PC-9 (cell line): Measurements from ENCODE around the gene KASH5. TPM values are rescaled to one million over a fixed set of nuclear protein-coding genes. Genes with fewer than 3 reads are reported as not detected.

ENCODE experiments used
- BruUV-seq: library from RNA; stranded (reverse); fragments of 400-500 nt; replicated peaks from 2 replicates; lab custom pipeline; 2021; lab: Mats Ljungman, UMichigan
- CTCF ChIA-PET: fragments of 300-600 bp; sonication (Branson Sonifier 250); formaldehyde crosslinking; loops from one replicate; lab custom pipeline; 2022; ENCODE audit warnings: antibody characterized with exemption; lab: Charles Lee
- POLR2A ChIA-PET: fragments of 300-600 bp; sonication (Branson Sonifier 250); formaldehyde crosslinking; loops from one replicate; lab custom pipeline; 2022; ENCODE audit warnings: antibody characterized with exemption; ENCODE audit not compliant: unreplicated experiment; lab: Charles Lee
- DNase-seq, 2 experiments: peaks; one replicate each; pipeline versions ENCODE4 v3.0.0 to v3.0.0-alpha.2; 2015 to 2022; ENCODE audit warnings: mixed read lengths in 1 of 2
- H2AFZ ChIP-seq: fragments of 200-600 bp; sonication (generic); 2 replicates; pipeline ENCODE4 v1.8.1; 2017; ENCODE audit warnings: antibody characterized with exemption
- H3F3A ChIP-seq: fragments of 200-600 bp; sonication (generic); 2 replicates; pipeline ENCODE4 v1.8.1; 2017; ENCODE audit warnings: antibody characterized with exemption, mild to moderate bottlenecking, low read depth; ENCODE audit not compliant: insufficient read depth
- H3K27ac ChIP-seq: fragments of 200-600 bp; sonication (generic); 2 replicates; pipeline ENCODE4 v1.6.1; 2016; ENCODE audit warnings: mixed run types
- H3K27me3 ChIP-seq: fragments of 200-600 bp; sonication (generic); 2 replicates; pipeline ENCODE4 v1.6.1; 2016; ENCODE audit warnings: low read depth, mixed run types; ENCODE audit not compliant: insufficient read depth
- H3K36me3 ChIP-seq: fragments of 200-600 bp; sonication (generic); 2 replicates; pipeline ENCODE4 v1.6.1; 2016; ENCODE audit warnings: low read depth, mixed run types
- H3K4me1 ChIP-seq: fragments of 200-600 bp; sonication (generic); replicated peaks from 2 replicates; pipeline ENCODE4 v1.6.1; 2016; ENCODE audit warnings: mixed run types; ENCODE audit not compliant: insufficient read depth
- H3K4me2 ChIP-seq: fragments of 200-600 bp; sonication (generic); 2 replicates; pipeline ENCODE4 v1.6.1; 2017; ENCODE audit warnings: mixed run types
- H3K4me3 ChIP-seq: fragments of 200-600 bp; sonication (generic); 2 replicates; pipeline ENCODE4 v1.6.1; 2016; ENCODE audit warnings: mixed run types
- H3K79me2 ChIP-seq: fragments of 200-600 bp; sonication (generic); 2 replicates; pipeline ENCODE4 v1.6.1; 2017; ENCODE audit warnings: low read depth, mixed run types
- H3K9me2 ChIP-seq: fragments of 200-600 bp; sonication (generic); 2 replicates; pipeline ENCODE4 v1.8.1; 2017; ENCODE audit warnings: mild to moderate bottlenecking; ENCODE audit not compliant: insufficient read depth
- H3K9me3 ChIP-seq: fragments of 200-600 bp; sonication (generic); 2 replicates; pipeline ENCODE4 v1.8.1; 2016; ENCODE audit warnings: low read depth; ENCODE audit not compliant: insufficient read depth
- H4K20me1 ChIP-seq: fragments of 200-600 bp; sonication (generic); 2 replicates; pipeline ENCODE4 v1.8.1; 2017; ENCODE audit not compliant: insufficient read depth
- CTCF ChIP-seq: fragments of 200-600 bp; sonication (generic); conservative IDR thresholded peaks from 2 replicates; pipeline ENCODE4 v1.6.1; 2017; ENCODE audit warnings: mixed run types, antibody characterized with exemption, mild to moderate bottlenecking, moderate library complexity
- EZH2 ChIP-seq: fragments of 200-600 bp; sonication (generic); IDR thresholded peaks from 2 replicates; pipeline ENCODE4 v1.8.0; 2017; ENCODE audit warnings: antibody characterized with exemption, low read depth
- intact Hi-C: fragments of 100-400 bp; cut with micrococcal nuclease; formaldehyde crosslinking; loops from one replicate; pipeline ENCODE4 v1.10.0; 2022; ENCODE audit not compliant: unreplicated experiment
- total RNA-seq: library from RNA; stranded (reverse); gene quantifications from 2 replicates; pipeline ENCODE4 v1.2.3, GENCODE V29; 2021

Gene KASH5
- total RNA-seq, 1 experiment from 2014 or later: 0.39 TPM

- no peaks in the 10 kb centered on the region for H4K20me1 ChIP-seq
- no peaks in the 10 kb centered on the region for H3K4me1 ChIP-seq
- no peak for DNase-seq
- intact Hi-C loops: no loop called here
- no peak overlapping the region for H3K4me2 ChIP-seq
- TF ChIP-seq EZH2: no peak
- H2AFZ ChIP-seq: no peak overlapping the region
- H3K9me3 ChIP-seq: no peaks in the 10 kb centered on the region
- CTCF ChIA-PET: no interaction called here
- BruUV-seq: no TSS peak
- no peaks in the 10 kb centered on the region for H3F3A ChIP-seq
- H3K27me3 ChIP-seq: peaks cover 97% of the 10 kb centered on the region
- no peak overlapping the region for H3K4me3 ChIP-seq
- H3K27ac ChIP-seq: no peak overlapping the region
- no peaks in the 10 kb centered on the region for H3K79me2 ChIP-seq
- H3K9me2 ChIP-seq: no peaks in the 10 kb centered on the region
- POLR2A ChIA-PET: no interaction called here
- H3K36me3 ChIP-seq: no peaks in the 10 kb centered on the region
Measured at GRCh38 chr19:49419173-49419572, 31.1 kb downstream of the KASH5 start.

GRCh38 chr19:49420227-49420626 is 32.2 kb downstream of the KASH5 start:
- H3K4me2 ChIP-seq: no peak overlapping the region
- no peaks in the 10 kb centered on the region for H3K79me2 ChIP-seq
- H2AFZ ChIP-seq: no peak overlapping the region
- ChIA-PET POLR2A (no interaction called here), CTCF (no interaction called here)
- H3K4me1 ChIP-seq: no peaks in the 10 kb centered on the region
- TF ChIP-seq EZH2 (no peak), CTCF (no peak)
- H3F3A ChIP-seq: no peaks in the 10 kb centered on the region
- H3K9me3 ChIP-seq: no peaks in the 10 kb centered on the region
- H3K4me3 ChIP-seq: no peak overlapping the region
- H3K27ac ChIP-seq: no peak overlapping the region
- intact Hi-C loops: no loop called here
- DNase-seq: no peak
- peaks cover 98% of the 10 kb centered on the region for H3K27me3 ChIP-seq
- BruUV-seq: no TSS peak
- no peaks in the 10 kb centered on the region for H4K20me1 ChIP-seq
- no peaks in the 10 kb centered on the region for H3K36me3 ChIP-seq
- H3K9me2 ChIP-seq: no peaks in the 10 kb centered on the region

- POLR2A ChIA-PET: interaction anchor here (0.7 kb wide), 1 partner anchor 245 kb away, joined by 4 read pairs; no protein-coding TSS in a partner anchor
- TF ChIP-seq EZH2 (no peak), CTCF (no peak)
- peaks cover 98% of the 10 kb centered on the region for H3K27me3 ChIP-seq
Measured at GRCh38 chr19:49421039-49421877, 33.2 kb downstream of the KASH5 start.

More at GRCh38 chr19:49421039-49421877, 33.2 kb downstream of the KASH5 start:
- Histone ChIP-seq H3K4me3 (no peak overlapping the region), H2AFZ (no peak overlapping the region), H3K79me2 (no peaks in the 10 kb centered on the region), H4K20me1 (no peaks in the 10 kb centered on the region), H3K9me3 (no peaks in the 10 kb centered on the region), H3K9me2 (no peaks in the 10 kb centered on the region), H3K4me2 (no peak overlapping the region), H3K36me3 (no peaks in the 10 kb centered on the region), H3K27ac (no peak overlapping the region), H3K4me1 (no peaks in the 10 kb centered on the region), H3F3A (no peaks in the 10 kb centered on the region)
- CTCF ChIA-PET: no interaction called here
- intact Hi-C loops: no loop called here
- DNase-seq: peak in 1 of 2 experiments; percentile 58
- BruUV-seq: no TSS peak
